CD14-positive monocyte (primary cell): ENCODE measurements around the gene OXLD1. TPM values are rescaled to one million over a fixed set of nuclear protein-coding genes. Genes with fewer than 3 reads are reported as not detected.

ENCODE experiments used
- DNase-seq, 3 donors: peaks; one replicate each; pipeline ENCODE4 v3.0.0-alpha.2; 2011 to 2022
- H2AFZ ChIP-seq: 2 replicates; pipeline ENCODE4 v1.6.0; 2012; ENCODE audit warnings: mild to moderate bottlenecking, low read depth, low read length, inconsistent platforms; ENCODE audit not compliant: insufficient read depth, poor library complexity, severe bottlenecking
- H3K27ac ChIP-seq, 2 donors: 1 replicate in 1 of 2; 2 replicates in 1 of 2; pipeline ENCODE4 v1.5.1; 2012 to 2013; ENCODE audit warnings: low read length in 2 of 2, control low read depth in 1 of 2, inconsistent platforms in 1 of 2, low read depth in 1 of 2, mild to moderate bottlenecking in 1 of 2
- H3K27me3 ChIP-seq, 2 donors: one replicate each; pipeline versions ENCODE4 v1.6.0 to v1.6.1; 2011 to 2013; ENCODE audit warnings: low read length in 2 of 2; ENCODE audit not compliant: control insufficient read depth in 2 of 2, insufficient read depth in 2 of 2
- H3K36me3 ChIP-seq, 2 donors: replicated peaks in 1 of 2; 1 replicate in 1 of 2; 2 replicates in 1 of 2; pipeline versions ENCODE4 v1.5.1 to v1.6.1; 2012 to 2013; ENCODE audit warnings: low read length in 2 of 2, control low read depth in 1 of 2, inconsistent platforms in 1 of 2, mild to moderate bottlenecking in 1 of 2; ENCODE audit not compliant: insufficient read depth in 2 of 2, control insufficient read depth in 1 of 2
- H3K4me1 ChIP-seq, 2 donors: 1 replicate in 1 of 2; 2 replicates in 1 of 2; pipeline versions ENCODE4 v1.5.1 to v1.6.1; 2012 to 2013; ENCODE audit warnings: low read length in 2 of 2, control low read depth in 1 of 2, inconsistent platforms in 1 of 2, mild to moderate bottlenecking in 1 of 2, moderate library complexity in 1 of 2; ENCODE audit not compliant: insufficient read depth in 2 of 2, control insufficient read depth in 1 of 2
- H3K4me2 ChIP-seq: replicated peaks from 2 replicates; pipeline ENCODE3; 2012; ENCODE audit warnings: low read length, moderate library complexity, mild to moderate bottlenecking; ENCODE audit not compliant: poor library complexity, severe bottlenecking; ENCODE audit errors: extremely low read depth
- H3K4me3 ChIP-seq, 3 experiments: fragments of 200-600 bp in 1 of 3; sonication (generic) in 1 of 3; replicated peaks in 1 of 3; 1 replicate in 2 of 3; 2 replicates in 1 of 3; pipeline ENCODE4 v1.5.1; 2011 to 2013; ENCODE audit warnings: low read length in 3 of 3, mild to moderate bottlenecking in 3 of 3, control low read depth in 2 of 3, low read depth in 2 of 3, inconsistent platforms in 1 of 3, moderate library complexity in 1 of 3
- H3K79me2 ChIP-seq: 2 replicates; pipeline ENCODE4 v1.6.0; 2012; ENCODE audit warnings: mild to moderate bottlenecking, control low read depth, inconsistent platforms, low read length, moderate library complexity; ENCODE audit not compliant: insufficient read depth
- H3K9ac ChIP-seq: 2 replicates; pipeline ENCODE4 v1.6.0; 2017; ENCODE audit warnings: low read length, mild to moderate bottlenecking; ENCODE audit not compliant: insufficient read depth, poor library complexity, severe bottlenecking
- H3K9me3 ChIP-seq, 2 donors: replicated peaks in 1 of 2; 1 replicate in 1 of 2; 2 replicates in 1 of 2; pipeline versions ENCODE4 v1.5.1 to v1.6.1; 2012 to 2013; ENCODE audit warnings: low read length in 2 of 2, control low read depth in 1 of 2; ENCODE audit not compliant: control insufficient read depth in 1 of 2, insufficient read depth in 1 of 2
- H4K20me1 ChIP-seq: 2 replicates; pipeline ENCODE4 v1.6.0; 2012; ENCODE audit warnings: mild to moderate bottlenecking, low read length, control low read depth, moderate library complexity; ENCODE audit not compliant: insufficient read depth
- H3K27ac Mint-ChIP-seq, 7 donors: one replicate each; pipeline ENCODE4 v1.8.0; 2020; ENCODE audit warnings: mild to moderate bottlenecking in 7 of 7, mixed read lengths in 7 of 7, moderate library complexity in 6 of 7, inconsistent platforms in 2 of 7
- H3K27me3 Mint-ChIP-seq, 3 donors: one replicate each; pipeline ENCODE4 v1.8.0; 2021 to 2022; ENCODE audit warnings: low read depth in 3 of 3, mild to moderate bottlenecking in 3 of 3, mixed read lengths in 3 of 3, moderate library complexity in 3 of 3, inconsistent platforms in 1 of 3
- H3K36me3 Mint-ChIP-seq, 2 donors: one replicate each; pipeline ENCODE4 v1.8.0; 2020; ENCODE audit warnings: mixed read lengths in 2 of 2, inconsistent platforms in 1 of 2, mild to moderate bottlenecking in 1 of 2
- H3K4me1 Mint-ChIP-seq: one replicate; pipeline ENCODE4 v1.8.0; 2020; ENCODE audit warnings: mild to moderate bottlenecking, mixed read lengths
- H3K4me3 Mint-ChIP-seq, 2 donors: one replicate each; pipeline ENCODE4 v1.8.0; 2020; ENCODE audit warnings: mild to moderate bottlenecking in 2 of 2, mixed read lengths in 2 of 2, moderate library complexity in 1 of 2
- H3K9me3 Mint-ChIP-seq, 7 donors: one replicate each; pipeline ENCODE4 v1.8.0; 2020 to 2022; ENCODE audit warnings: mixed read lengths in 7 of 7, mild to moderate bottlenecking in 6 of 7, moderate library complexity in 6 of 7, inconsistent platforms in 2 of 7
- WGBS: methylation state at CpG from one replicate; pipeline ENCODE4 v1.1.5; 2013; ENCODE audit warnings: missing lambda C conversion rate; ENCODE audit not compliant: insufficient coverage; 5-methylcytosine and 5-hydroxymethylcytosine counted together
- intact Hi-C, 2 donors: fragments of 100-400 bp; cut with micrococcal nuclease; formaldehyde crosslinking; loops; one replicate each; pipeline versions ENCODE4 v1.15.0 to v1.15.1; 2023
- polyA plus RNA-seq, 3 donors: library from polyadenylated mRNA; depleted of rRNA in 1 of 3; unstranded in 2 of 3; stranded (reverse) in 1 of 3; fragments of 300-500 nt in 2 of 3; fragments of >200 nt in 1 of 3; fragmentation: Illumina TruSeq in 2 of 3; gene quantifications; 1 replicate in 2 of 3; 2 replicates in 1 of 3; pipeline ENCODE4 v1.2.3, GENCODE V29; 2012 to 2021
- TF ChIP-seq, protein P1 (sequence below): fragments of 200-600 bp; IDR thresholded peaks from one replicate; pipeline ENCODE4 v1.8.0; 2022; ENCODE audit warnings: antibody characterized with exemption, mild to moderate bottlenecking

The OXLD1 gene
- polyA plus RNA-seq, 3 donors: 46.0 to 61.1 (median 51.8) TPM

DNA sequence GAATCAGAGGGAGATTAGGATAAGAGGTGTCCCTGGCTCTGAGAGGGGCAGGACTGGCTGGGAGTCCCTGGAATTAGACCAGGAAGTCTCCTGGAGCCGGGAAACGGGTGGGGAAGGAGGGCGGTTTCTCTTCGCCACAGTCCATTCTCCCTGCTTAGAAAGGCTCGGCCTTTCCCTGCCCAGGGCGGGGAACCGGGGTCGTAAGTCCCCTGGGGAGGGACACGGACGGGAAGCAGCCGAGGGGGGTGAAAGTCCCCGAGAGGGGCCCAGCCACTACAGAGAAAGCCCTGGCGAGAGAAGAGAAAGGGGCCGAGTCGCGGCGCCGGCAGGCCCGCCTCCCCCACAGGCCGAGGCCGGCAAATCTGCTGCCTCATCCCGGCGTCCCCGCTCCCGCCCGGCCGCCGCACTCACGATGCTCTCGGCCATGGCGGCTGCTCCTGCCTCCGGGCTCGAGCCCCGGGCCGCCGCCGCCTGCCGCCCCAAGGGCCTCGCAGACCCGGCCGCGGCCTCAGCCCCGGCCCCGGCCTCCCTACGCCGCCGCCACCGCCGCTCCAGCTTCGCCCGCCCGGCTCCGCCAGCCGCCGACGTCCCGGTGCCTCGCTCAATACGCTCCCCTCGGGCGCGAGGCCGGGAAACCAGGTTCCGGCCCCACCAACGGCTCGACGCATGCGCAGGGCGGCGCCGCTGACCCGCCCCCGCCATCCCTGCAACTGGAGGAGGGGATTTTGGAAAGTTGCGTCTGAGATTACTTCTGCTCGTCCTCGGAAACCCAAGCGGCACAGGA is 29.7 kb downstream of the OXLD1 start, which contains the start of the genes NPLOC4 and TSPAN10:
NPLOC4 (minus strand) TSS at position 608 of the 784 bp plus-strand sequence; CDS start at position 426, 182 bp downstream.
TSPAN10 (plus strand) TSS at position 692 of the 784 bp plus-strand sequence. CDS start 5,217 bp downstream, outside the sequence.
- H3K27ac Mint-ChIP-seq: peak within 1 kb of the TSS; percentile 86 to 96 (median 90)
- Histone ChIP-seq H4K20me1 (peaks cover 45% of the 10 kb centered on the region), H3K4me2 (peak within 1 kb of the TSS; percentile 87), H3K36me3 (peaks cover 0 to 2% of the 10 kb centered on the region in 2 donors), H3K27ac (peak within 1 kb of the TSS; percentile 78 to 84), H3K9me3 (no peaks in the 10 kb centered on the region), H3K4me3 (peak within 1 kb of the TSS; percentile 89 to 94 (median 94)), H3K4me1 (peaks cover 17 to 20% of the 10 kb centered on the region in 2 donors), H2AFZ (peak within 1 kb of the TSS; percentile 75), H3K79me2 (peaks cover 51% of the 10 kb centered on the region), H3K27me3 (no peaks in the 10 kb centered on the region), H3K9ac (peak within 1 kb of the TSS; percentile 83)
- WGBS: under 1% methylated on average over 68 of the region's 77 CpGs
- peak; percentile 81 to 95 (median 83) for DNase-seq
- H3K9me3 Mint-ChIP-seq: no peaks in the 10 kb centered on the region
- TF ChIP-seq, protein P1, sequence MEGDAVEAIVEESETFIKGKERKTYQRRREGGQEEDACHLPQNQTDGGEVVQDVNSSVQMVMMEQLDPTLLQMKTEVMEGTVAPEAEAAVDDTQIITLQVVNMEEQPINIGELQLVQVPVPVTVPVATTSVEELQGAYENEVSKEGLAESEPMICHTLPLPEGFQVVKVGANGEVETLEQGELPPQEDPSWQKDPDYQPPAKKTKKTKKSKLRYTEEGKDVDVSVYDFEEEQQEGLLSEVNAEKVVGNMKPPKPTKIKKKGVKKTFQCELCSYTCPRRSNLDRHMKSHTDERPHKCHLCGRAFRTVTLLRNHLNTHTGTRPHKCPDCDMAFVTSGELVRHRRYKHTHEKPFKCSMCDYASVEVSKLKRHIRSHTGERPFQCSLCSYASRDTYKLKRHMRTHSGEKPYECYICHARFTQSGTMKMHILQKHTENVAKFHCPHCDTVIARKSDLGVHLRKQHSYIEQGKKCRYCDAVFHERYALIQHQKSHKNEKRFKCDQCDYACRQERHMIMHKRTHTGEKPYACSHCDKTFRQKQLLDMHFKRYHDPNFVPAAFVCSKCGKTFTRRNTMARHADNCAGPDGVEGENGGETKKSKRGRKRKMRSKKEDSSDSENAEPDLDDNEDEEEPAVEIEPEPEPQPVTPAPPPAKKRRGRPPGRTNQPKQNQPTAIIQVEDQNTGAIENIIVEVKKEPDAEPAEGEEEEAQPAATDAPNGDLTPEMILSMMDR: no peak
- H3K4me3 Mint-ChIP-seq: peak within 1 kb of the TSS; percentile 94 to 97
- peaks cover under 1 to 1% of the 10 kb centered on the region in 2 donors for H3K36me3 Mint-ChIP-seq
- peaks cover 0 to 6% (median 0%) of the 10 kb centered on the region in 3 donors for H3K27me3 Mint-ChIP-seq
- intact Hi-C loops: no loop called here
- H3K4me1 Mint-ChIP-seq: peaks cover 23% of the 10 kb centered on the region

GRCh38 chr17:81635973-81636504 is 30.4 kb downstream of the OXLD1 start:
- Histone ChIP-seq H3K27me3 (no peaks in the 10 kb centered on the region), H3K27ac (peak overlapping the region; percentile 78 to 84), H3K9ac (peak overlapping the region; percentile 83), H3K36me3 (peaks cover 0 to 4% of the 10 kb centered on the region in 2 donors), H3K4me2 (peak overlapping the region; percentile 87), H2AFZ (peak overlapping the region; percentile 75), H3K4me3 (peak overlapping the region; percentile 89 to 94 (median 94)), H4K20me1 (peaks cover 49% of the 10 kb centered on the region), H3K9me3 (no peaks in the 10 kb centered on the region), H3K79me2 (peaks cover 56% of the 10 kb centered on the region), H3K4me1 (peaks cover 17 to 20% of the 10 kb centered on the region in 2 donors)
- WGBS: 44% methylated on average over 11 of the region's 18 CpGs
- H3K27ac Mint-ChIP-seq: peak overlapping the region; percentile 86 to 96 (median 90)
- TF ChIP-seq, protein P1: no peak
- peaks cover 24% of the 10 kb centered on the region for H3K4me1 Mint-ChIP-seq
- H3K9me3 Mint-ChIP-seq: no peaks in the 10 kb centered on the region
- peaks cover 0 to 6% (median 0%) of the 10 kb centered on the region in 3 donors for H3K27me3 Mint-ChIP-seq
- H3K4me3 Mint-ChIP-seq: peak overlapping the region; percentile 94 to 97
- H3K36me3 Mint-ChIP-seq: peaks cover 5% of the 10 kb centered on the region in 2 donors
- peak in 2 of 3 donors; percentile 15 to 53 for DNase-seq
- intact Hi-C loops: no loop called here
